GM18858 (cell line): ENCODE data around the gene DROSHA.

Experiments
- ATAC-seq: cut with Tn5 transposase; IDR thresholded peaks from one replicate; pipeline ENCODE4 v1.9.1; 2021; ENCODE audit not compliant: unreplicated experiment

DROSHA gene

GRCh38 chr5:31523041-31523440 lies 8.9 kb downstream of the DROSHA start:
- ATAC-seq = no peak

- no peak for ATAC-seq
Observed at GRCh38 chr5:31516802-31517201, 15.1 kb downstream of the DROSHA start.

- ATAC-seq = no peak
Observed at GRCh38 chr5:31511305-31511704, 20.6 kb downstream of the DROSHA start.

GRCh38 chr5:31504529-31504928 lies 27.4 kb downstream of the DROSHA start:
- ATAC-seq = no peak

- no peak for ATAC-seq
Observed at GRCh38 chr5:31502506-31502905, 29.4 kb downstream of the DROSHA start.

- no peak for ATAC-seq
Observed at GRCh38 chr5:31500256-31500655, 31.6 kb downstream of the DROSHA start.

- ATAC-seq = no peak
Observed at GRCh38 chr5:31496891-31497290, 35.0 kb downstream of the DROSHA start.

- ATAC-seq = no peak
Observed at GRCh38 chr5:31496301-31496700, 35.6 kb downstream of the DROSHA start.

GRCh38 chr5:31495336-31495735 lies 36.6 kb downstream of the DROSHA start:
- no peak for ATAC-seq

GRCh38 chr5:31492869-31493268 lies 39.0 kb downstream of the DROSHA start:
- ATAC-seq = no peak

GRCh38 chr5:31487506-31487905 lies 44.4 kb downstream of the DROSHA start:
- ATAC-seq = no peak

- ATAC-seq = no peak
Observed at GRCh38 chr5:31486441-31486840, 45.5 kb downstream of the DROSHA start.

GRCh38 chr5:31485376-31486207 lies 46.3 kb downstream of the DROSHA start:
- no peak for ATAC-seq

GRCh38 chr5:31481531-31482165 lies 50.2 kb downstream of the DROSHA start:
- no peak for ATAC-seq

- ATAC-seq = no peak
Observed at GRCh38 chr5:31479706-31480105, 52.2 kb downstream of the DROSHA start.

- ATAC-seq = no peak
Observed at GRCh38 chr5:31478901-31479300, 53.0 kb downstream of the DROSHA start.

- no peak for ATAC-seq
Observed at GRCh38 chr5:31477971-31478370, 53.9 kb downstream of the DROSHA start.

GRCh38 chr5:31477516-31477915 lies 54.4 kb downstream of the DROSHA start:
- ATAC-seq = no peak

GRCh38 chr5:31476738-31477141 lies 55.2 kb downstream of the DROSHA start:
- no peak for ATAC-seq

GRCh38 chr5:31471916-31472315 lies 60.0 kb downstream of the DROSHA start:
- ATAC-seq = no peak

- ATAC-seq = no peak
Observed at GRCh38 chr5:31471040-31471439, 60.9 kb downstream of the DROSHA start.

- no peak for ATAC-seq
Observed at GRCh38 chr5:31470608-31471007, 61.3 kb downstream of the DROSHA start.

GRCh38 chr5:31469886-31470285 lies 62.0 kb downstream of the DROSHA start:
- ATAC-seq = no peak
